GM18907 (cell line): ENCODE measurements around the gene CLNK.
"Not testable (repeated sequence)": the region's sequence is repeated elsewhere in the genome, so short reads cannot be mapped to it uniquely, and the experiment has no call there.

ENCODE experiments used
- ATAC-seq: cut with Tn5 transposase; IDR thresholded peaks from one replicate; pipeline ENCODE4 v1.9.1; 2021; ENCODE audit warnings: mild to moderate bottlenecking, moderate library complexity; ENCODE audit not compliant: unreplicated experiment

Gene CLNK

GRCh38 chr4:10619220-10619619 is 65.3 kb downstream of the CLNK start:
- ATAC-seq, result no peak

- ATAC-seq, result not testable (repeated sequence)
Observed at GRCh38 chr4:10614926-10615325, 69.6 kb downstream of the CLNK start.

- no peak for ATAC-seq
Observed at GRCh38 chr4:10613926-10614478, 70.6 kb downstream of the CLNK start.

- no peak for ATAC-seq
Observed at GRCh38 chr4:10612476-10612875, 72.1 kb downstream of the CLNK start.

- ATAC-seq, result no peak
Observed at GRCh38 chr4:10611673-10612072, 72.9 kb downstream of the CLNK start.

- ATAC-seq, result no peak
Observed at GRCh38 chr4:10608501-10609219, 75.9 kb downstream of the CLNK start.

- ATAC-seq, result no peak
Observed at GRCh38 chr4:10607206-10607605, 77.4 kb downstream of the CLNK start.

- no peak for ATAC-seq
Observed at GRCh38 chr4:10606483-10607155, 77.9 kb downstream of the CLNK start.

- no peak for ATAC-seq
Observed at GRCh38 chr4:10605746-10606482, 78.7 kb downstream of the CLNK start.

GRCh38 chr4:10605031-10605430 is 79.5 kb downstream of the CLNK start:
- ATAC-seq, result no peak

GRCh38 chr4:10599574-10599973 is 85.0 kb downstream of the CLNK start:
- no peak for ATAC-seq

- no peak for ATAC-seq
Observed at GRCh38 chr4:10598829-10599228, 85.7 kb downstream of the CLNK start.

- ATAC-seq, result no peak
Observed at GRCh38 chr4:10596586-10597290, 87.8 kb downstream of the CLNK start.

- ATAC-seq, result no peak
Observed at GRCh38 chr4:10593130-10593529, 91.4 kb downstream of the CLNK start.

- no peak for ATAC-seq
Observed at GRCh38 chr4:10590896-10591295, 93.7 kb downstream of the CLNK start.

- no peak for ATAC-seq
Observed at GRCh38 chr4:10589799-10590198, 94.8 kb downstream of the CLNK start.

- ATAC-seq, result no peak
Observed at GRCh38 chr4:10589321-10589720, 95.2 kb downstream of the CLNK start.

GRCh38 chr4:10587697-10588096 is 96.9 kb downstream of the CLNK start:
- ATAC-seq, result peak; percentile 52

- ATAC-seq, result no peak
Observed at GRCh38 chr4:10587296-10587695, 97.3 kb downstream of the CLNK start.

GRCh38 chr4:10584042-10584441 is 100.5 kb downstream of the CLNK start:
- peak; percentile 53 for ATAC-seq

- no peak for ATAC-seq
Observed at GRCh38 chr4:10582951-10583350, 101.6 kb downstream of the CLNK start.
